Breast epithelium (tissue), 3 donors: Measurements from ENCODE around the gene ST7L.
"Not testable (repeated sequence)": the region's sequence is repeated elsewhere in the genome, so short reads cannot be mapped to it uniquely, and the experiment has no call there.

Experiments used
- POLR2A ChIP-seq: fragments of 450-650 bp; IDR thresholded peaks from one replicate; pipeline ENCODE4 v1.6.1; 2016; ENCODE audit warnings: antibody characterized with exemption, mild to moderate bottlenecking, moderate library complexity
- TF ChIP-seq, protein P1 (sequence below), 3 donors: fragments of 450-650 bp; IDR thresholded peaks; one replicate each; pipeline ENCODE4 v1.5.1; 2016 to 2017; ENCODE audit warnings: antibody characterized with exemption in 3 of 3, mild to moderate bottlenecking in 3 of 3, moderate library complexity in 3 of 3

DNA sequence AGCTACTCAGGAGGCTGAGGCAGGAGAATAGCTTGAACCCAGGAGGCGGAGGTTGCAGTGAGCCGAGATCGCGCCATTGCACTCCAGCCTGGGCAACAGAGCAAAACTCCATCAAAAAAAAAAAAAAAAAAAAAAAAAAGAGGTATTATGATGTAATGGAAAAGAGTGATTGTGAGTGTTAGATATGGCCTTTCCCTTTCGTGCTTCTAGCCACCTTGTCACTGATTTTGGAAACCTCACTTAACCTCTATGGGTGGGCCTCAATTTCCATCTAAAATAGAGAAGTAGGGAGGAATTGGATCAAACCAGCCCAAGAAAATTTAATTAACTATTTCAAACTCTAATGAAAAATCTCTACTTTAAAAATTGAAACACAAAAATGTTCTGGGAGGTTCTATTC, 5.6 kb upstream of the ST7L start:
- not testable (repeated sequence) for TF ChIP-seq POLR2A
- TF ChIP-seq, protein P1, sequence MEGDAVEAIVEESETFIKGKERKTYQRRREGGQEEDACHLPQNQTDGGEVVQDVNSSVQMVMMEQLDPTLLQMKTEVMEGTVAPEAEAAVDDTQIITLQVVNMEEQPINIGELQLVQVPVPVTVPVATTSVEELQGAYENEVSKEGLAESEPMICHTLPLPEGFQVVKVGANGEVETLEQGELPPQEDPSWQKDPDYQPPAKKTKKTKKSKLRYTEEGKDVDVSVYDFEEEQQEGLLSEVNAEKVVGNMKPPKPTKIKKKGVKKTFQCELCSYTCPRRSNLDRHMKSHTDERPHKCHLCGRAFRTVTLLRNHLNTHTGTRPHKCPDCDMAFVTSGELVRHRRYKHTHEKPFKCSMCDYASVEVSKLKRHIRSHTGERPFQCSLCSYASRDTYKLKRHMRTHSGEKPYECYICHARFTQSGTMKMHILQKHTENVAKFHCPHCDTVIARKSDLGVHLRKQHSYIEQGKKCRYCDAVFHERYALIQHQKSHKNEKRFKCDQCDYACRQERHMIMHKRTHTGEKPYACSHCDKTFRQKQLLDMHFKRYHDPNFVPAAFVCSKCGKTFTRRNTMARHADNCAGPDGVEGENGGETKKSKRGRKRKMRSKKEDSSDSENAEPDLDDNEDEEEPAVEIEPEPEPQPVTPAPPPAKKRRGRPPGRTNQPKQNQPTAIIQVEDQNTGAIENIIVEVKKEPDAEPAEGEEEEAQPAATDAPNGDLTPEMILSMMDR (IDR thresholded peaks at IDR 0.05): not testable (repeated sequence)
